Measurements from ENCODE around the gene MTA3. TPM values are rescaled to one million over a fixed set of nuclear protein-coding genes. Genes with fewer than 3 reads are reported as not detected.

Gene MTA3
- total RNA-seq, 1 donor from 2014 or later = 23.5 TPM

- DNase-seq (no peak), ATAC-seq (no peak)
- Histone ChIP-seq H3K4me1 (peaks cover 23% of the 10 kb centered on the region), H3K27me3 (ENCODE audit: low read depth) (no peaks in the 10 kb centered on the region), H3K4me3 (no peak overlapping the region), H3K27ac (no peak overlapping the region), H3K9me3 (no peaks in the 10 kb centered on the region), H3K36me3 (peaks cover 8% of the 10 kb centered on the region)
- intact Hi-C loops (cut with DNase I) = no loop called here
- TF ChIP-seq CTCF (IDR thresholded peaks at IDR 0.05) = no peak
Measured at GRCh38 chr2:42756150-42756775, 187.8 kb downstream of the MTA3 start.

- H3K27ac ChIP-seq = no peak overlapping the region
- DNase-seq (no peak), ATAC-seq (no peak)
- no peak for TF ChIP-seq CTCF (IDR thresholded peaks at IDR 0.05)
- H3K36me3 ChIP-seq = peaks cover 8% of the 10 kb centered on the region
- no peaks in the 10 kb centered on the region for H3K9me3 ChIP-seq
- H3K4me1 ChIP-seq = peaks cover 16% of the 10 kb centered on the region
- no peaks in the 10 kb centered on the region for H3K27me3 ChIP-seq (ENCODE audit: low read depth)
- intact Hi-C loops (cut with DNase I) = no loop called here
- no peak overlapping the region for H3K4me3 ChIP-seq
Measured at GRCh38 chr2:42756966-42757513, 188.6 kb downstream of the MTA3 start.

GRCh38 chr2:42757981-42758740 lies 189.7 kb downstream of the MTA3 start:
- H3K27me3 ChIP-seq (ENCODE audit: low read depth) = no peaks in the 10 kb centered on the region
- peaks cover 14% of the 10 kb centered on the region for H3K4me1 ChIP-seq
- DNase-seq = no peak
- no peak overlapping the region for H3K27ac ChIP-seq
- no peak for ATAC-seq
- peaks cover 6% of the 10 kb centered on the region for H3K36me3 ChIP-seq
- H3K4me3 ChIP-seq = no peak overlapping the region
- no peak for TF ChIP-seq CTCF (IDR thresholded peaks at IDR 0.05)
- no peaks in the 10 kb centered on the region for H3K9me3 ChIP-seq
- intact Hi-C loops (cut with DNase I) = no loop called here

- H3K9me3 ChIP-seq = no peaks in the 10 kb centered on the region
- ATAC-seq = no peak
- TF ChIP-seq CTCF (IDR thresholded peaks at IDR 0.05) = no peak
- H3K27me3 ChIP-seq (ENCODE audit: low read depth) = no peaks in the 10 kb centered on the region
- peaks cover 10% of the 10 kb centered on the region for H3K4me1 ChIP-seq
- H3K27ac ChIP-seq = no peak overlapping the region
- H3K36me3 ChIP-seq = peaks cover under 1% of the 10 kb centered on the region
- DNase-seq = no peak
- intact Hi-C loops (cut with DNase I) = no loop called here
- no peak overlapping the region for H3K4me3 ChIP-seq
Measured at GRCh38 chr2:42758751-42759150, 190.3 kb downstream of the MTA3 start.

GRCh38 chr2:42761554-42761953 lies 193.1 kb downstream of the MTA3 start:
- no peak for TF ChIP-seq CTCF (IDR thresholded peaks at IDR 0.05)
- H3K36me3 ChIP-seq = no peaks in the 10 kb centered on the region
- ATAC-seq (no peak), DNase-seq (no peak)
- intact Hi-C loops (cut with DNase I) = no loop called here
- H3K27me3 ChIP-seq (ENCODE audit: low read depth) = no peaks in the 10 kb centered on the region
- no peak overlapping the region for H3K27ac ChIP-seq
- no peaks in the 10 kb centered on the region for H3K9me3 ChIP-seq
- H3K4me3 ChIP-seq = no peak overlapping the region
- no peaks in the 10 kb centered on the region for H3K4me1 ChIP-seq

All from lower lobe of right lung (tissue), 2 donors.